Measurements from ENCODE around the gene FLNA.
"Not testable (repeated sequence)": the region's sequence is repeated elsewhere in the genome, so short reads cannot be mapped to it uniquely, and the experiment has no call there.

FLNA gene

GRCh38 chrX:154403192-154403591 lies 28.8 kb upstream of the FLNA start:
- DNase-seq (ENCODE audit: low read depth in 1 of 2, low spot score in 1 of 2): no peak
- TF ChIP-seq JUND (IDR thresholded peaks at IDR 0.05; ENCODE audit: low read depth): no peak
- in situ Hi-C loops (cut with HindIII; ENCODE audit: low pct_unique_long_range_greater_than_20kb, low sequenced_read_pairs): no loop called here

DNA sequence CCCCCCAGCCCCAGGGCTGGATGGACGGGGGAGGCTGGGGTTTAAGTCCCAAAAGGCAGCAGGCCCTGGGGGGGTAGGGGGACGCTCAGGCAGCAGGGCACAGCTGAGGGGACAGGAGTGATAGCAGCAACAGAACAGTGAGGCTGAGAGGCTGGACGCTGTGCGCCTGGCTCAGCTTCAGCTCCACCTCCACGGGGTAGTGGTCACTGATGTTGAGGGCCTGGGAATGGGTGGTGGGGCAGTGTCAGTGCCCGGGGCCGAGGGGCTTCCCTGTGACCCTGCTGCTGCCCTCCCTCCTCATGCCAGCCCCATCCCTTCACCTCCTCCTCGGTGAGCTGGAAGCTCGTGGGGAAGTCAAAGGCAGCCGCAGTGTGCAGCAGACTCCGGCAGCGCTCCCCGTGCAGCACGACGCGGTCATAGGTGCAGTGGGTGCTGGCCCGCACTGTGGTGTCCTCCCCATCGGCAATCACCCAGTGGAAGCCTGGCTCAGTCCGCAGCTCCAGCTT lies 28.2 kb upstream of the FLNA start:
- in situ Hi-C loops (cut with HindIII; ENCODE audit: low pct_unique_long_range_greater_than_20kb, low sequenced_read_pairs): no loop called here
- DNase-seq (ENCODE audit: low read depth in 1 of 2, low spot score in 1 of 2): no peak

GRCh38 chrX:154401918-154402621 lies 27.6 kb upstream of the FLNA start:
- TF ChIP-seq JUND (IDR thresholded peaks at IDR 0.05; ENCODE audit: low read depth): no peak
- DNase-seq (ENCODE audit: low read depth in 1 of 2, low spot score in 1 of 2): peak in 1 of 2 experiments; percentile 76
- in situ Hi-C loops (cut with HindIII; ENCODE audit: low pct_unique_long_range_greater_than_20kb, low sequenced_read_pairs): no loop called here

More for the DNA sequence above, 28.2 kb upstream of the FLNA start:
- TF ChIP-seq JUND (IDR thresholded peaks at IDR 0.05; ENCODE audit: low read depth): no peak

DNA sequence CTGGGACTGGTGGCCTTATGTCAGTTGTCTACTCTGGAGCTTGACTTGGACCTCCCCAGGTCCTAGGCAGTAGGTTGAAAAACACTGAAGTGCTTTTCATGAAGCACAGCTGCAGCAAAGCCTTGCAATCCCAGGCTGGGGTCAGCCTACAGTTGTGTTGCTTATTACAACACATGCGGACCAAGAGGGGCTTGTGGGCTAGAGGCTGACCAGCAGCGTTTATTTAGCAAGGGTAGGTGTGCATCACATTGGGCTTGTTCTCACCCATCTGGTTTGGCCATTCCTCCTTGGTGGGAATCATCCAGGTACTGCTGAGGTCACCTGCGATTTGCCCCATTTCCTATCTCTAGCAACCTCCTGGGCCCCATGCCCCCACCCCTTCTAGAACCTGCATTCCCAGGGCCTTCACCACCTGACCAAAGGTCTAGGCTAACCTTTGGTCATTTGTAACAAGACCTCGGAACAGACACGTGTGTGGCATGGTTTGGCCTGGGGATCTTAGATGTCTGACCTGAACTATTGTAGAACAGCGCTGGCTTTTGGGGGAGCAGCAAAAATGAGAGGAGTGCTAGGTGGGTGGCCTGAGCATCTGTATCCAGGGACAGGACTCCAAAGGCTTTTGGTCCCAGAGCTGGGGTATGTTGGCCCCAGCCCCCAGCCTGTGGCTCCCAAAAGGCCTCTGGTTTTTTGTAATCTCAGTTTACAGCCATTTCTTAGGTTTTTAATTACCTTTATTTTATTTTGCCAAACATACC lies 26.8 kb upstream of the FLNA start:
- in situ Hi-C loops (cut with HindIII; ENCODE audit: low pct_unique_long_range_greater_than_20kb, low sequenced_read_pairs): no loop called here
- 0 out of 2 replicates have a peak, but pooled peaks have one; percentile 27 for TF ChIP-seq JUND (IDR thresholded peaks at IDR 0.05; ENCODE audit: low read depth)

DNA sequence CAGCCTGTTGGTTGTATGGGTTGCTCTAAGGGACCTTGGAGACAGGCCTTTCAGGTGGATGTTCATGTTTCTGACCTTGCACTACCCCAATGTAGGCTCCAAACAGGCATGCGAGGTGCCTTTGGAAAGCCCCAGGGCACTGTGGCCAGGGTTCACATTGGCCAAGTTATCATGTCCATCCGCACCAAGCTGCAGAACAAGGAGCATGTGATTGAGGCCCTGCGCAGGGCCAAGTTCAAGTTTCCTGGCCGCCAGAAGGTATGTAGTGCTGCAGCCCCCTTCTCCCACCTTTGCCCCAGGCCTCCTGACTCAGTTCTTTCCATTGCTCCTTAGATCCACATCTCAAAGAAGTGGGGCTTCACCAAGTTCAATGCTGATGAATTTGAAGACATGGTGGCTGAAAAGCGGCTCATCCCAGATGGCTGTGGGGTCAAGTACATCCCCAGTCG lies 26.0 kb upstream of the FLNA start:
- in situ Hi-C loops (cut with HindIII; ENCODE audit: low pct_unique_long_range_greater_than_20kb, low sequenced_read_pairs); DNase-seq (ENCODE audit: low read depth in 1 of 2, low spot score in 1 of 2): not testable (repeated sequence)

More for the DNA sequence above, 26.8 kb upstream of the FLNA start:
- DNase-seq (ENCODE audit: low read depth in 1 of 2, low spot score in 1 of 2): peak in 1 of 2 experiments; percentile 56

- in situ Hi-C loops (cut with HindIII; ENCODE audit: low pct_unique_long_range_greater_than_20kb, low sequenced_read_pairs): no loop called here
- no peak for DNase-seq (ENCODE audit: low read depth in 1 of 2, low spot score in 1 of 2)
- TF ChIP-seq JUND (IDR thresholded peaks at IDR 0.05; ENCODE audit: low read depth): no peak
Observed at GRCh38 chrX:154399527-154400368, 25.3 kb upstream of the FLNA start.

DNA sequence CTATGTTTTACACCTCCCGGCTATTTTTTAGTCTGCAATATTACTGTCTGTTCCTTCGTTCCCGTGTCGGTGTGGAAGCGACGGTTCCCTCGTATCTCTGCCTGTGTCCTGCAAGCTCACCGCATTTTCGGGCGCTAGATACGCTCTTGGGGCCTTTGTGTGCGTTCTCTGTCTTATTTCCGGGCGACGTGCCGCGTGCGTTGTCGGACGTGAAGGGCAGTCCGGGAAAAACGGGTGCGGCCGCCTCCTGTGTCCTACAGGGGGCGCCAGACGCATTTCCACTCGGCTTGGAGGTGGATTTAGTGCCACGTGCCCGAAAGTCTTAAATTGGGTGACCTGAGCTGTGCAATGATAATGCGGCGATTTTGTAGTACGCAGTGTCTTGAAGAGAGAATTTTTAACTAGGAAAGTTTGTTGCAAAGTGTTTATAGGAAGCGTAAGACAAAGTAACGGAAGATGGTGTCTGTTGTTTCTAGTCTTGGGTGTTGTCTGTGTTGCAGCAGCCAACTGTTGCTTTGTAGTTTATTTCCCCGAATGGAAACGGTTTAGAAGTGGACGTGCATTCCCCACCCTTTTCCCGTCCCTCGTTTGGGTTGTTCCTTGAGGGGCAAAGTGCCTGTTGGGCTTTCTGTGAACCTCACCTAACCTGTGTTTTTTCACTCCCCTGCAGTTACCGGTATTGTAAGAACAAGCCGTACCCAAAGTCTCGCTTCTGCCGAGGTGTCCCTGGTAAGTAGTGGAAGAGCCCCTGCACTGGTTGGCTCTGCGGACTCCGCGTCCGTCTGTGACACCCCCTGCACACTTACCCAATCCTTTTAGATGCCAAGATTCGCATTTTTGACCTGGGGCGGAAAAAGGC lies 24.5 kb upstream of the FLNA start:
- in situ Hi-C loops (cut with HindIII; ENCODE audit: low pct_unique_long_range_greater_than_20kb, low sequenced_read_pairs): no loop called here
- no peak for TF ChIP-seq JUND (IDR thresholded peaks at IDR 0.05; ENCODE audit: low read depth)
- peak in 1 of 2 experiments; percentile 83 for DNase-seq (ENCODE audit: low read depth in 1 of 2, low spot score in 1 of 2)

DNA sequence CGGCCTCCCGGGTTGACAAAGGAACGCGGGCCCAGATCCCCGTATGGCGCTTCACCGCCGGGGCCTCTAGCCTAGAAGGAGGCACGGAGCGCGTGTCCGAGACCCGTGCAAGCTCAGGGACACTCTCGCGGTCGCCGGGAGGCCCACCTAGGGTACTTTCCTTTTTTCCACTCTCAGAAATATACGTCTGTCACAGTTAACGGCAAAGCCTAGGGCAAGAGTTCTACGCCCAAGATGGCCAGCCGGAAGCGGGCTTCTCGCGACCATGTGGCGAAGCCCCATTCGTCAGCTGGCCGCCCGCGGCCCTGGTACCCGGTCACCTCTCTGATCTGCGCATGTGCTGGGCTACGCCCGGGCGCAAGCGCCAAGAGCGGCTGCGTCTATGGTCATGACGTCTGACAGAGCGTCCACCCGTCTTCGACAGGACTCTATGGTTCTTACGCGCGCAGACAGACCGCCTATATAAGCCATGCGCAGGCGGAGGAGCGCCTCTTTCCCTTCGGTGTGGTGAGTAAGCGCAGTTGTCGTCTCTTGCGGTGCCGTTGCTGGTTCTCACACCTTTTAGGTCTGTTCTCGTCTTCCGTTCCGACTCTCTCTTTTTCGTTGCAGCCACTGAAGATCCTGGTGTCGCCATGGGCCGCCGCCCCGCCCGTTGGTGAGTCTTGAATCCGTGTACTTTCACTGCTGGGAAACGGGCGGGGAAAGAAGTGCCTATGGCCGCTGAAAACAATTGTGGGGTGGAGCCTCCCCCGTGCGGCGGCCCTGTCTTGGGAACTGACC lies 23.6 kb upstream of the FLNA start, which contains the start of gene RPL10:
Gene RPL10 (plus strand): TSS at position 490 of the 780 bp plus-strand sequence. CDS start 143 bp downstream, at position 633.
- TF ChIP-seq JUND (IDR thresholded peaks at IDR 0.05; ENCODE audit: low read depth): no peak
- in situ Hi-C loops (cut with HindIII; ENCODE audit: low pct_unique_long_range_greater_than_20kb, low sequenced_read_pairs): no loop called here
- peak; percentile 80 to 95 for DNase-seq (ENCODE audit: low read depth in 1 of 2, low spot score in 1 of 2)

- TF ChIP-seq JUND (IDR thresholded peaks at IDR 0.05; ENCODE audit: low read depth): no peak
- peak in 1 of 2 experiments; percentile 75 for DNase-seq (ENCODE audit: low read depth in 1 of 2, low spot score in 1 of 2)
- in situ Hi-C loops (cut with HindIII; ENCODE audit: low pct_unique_long_range_greater_than_20kb, low sequenced_read_pairs): no loop called here
Observed at GRCh38 chrX:154396973-154397887, 22.8 kb upstream of the FLNA start.

DNA sequence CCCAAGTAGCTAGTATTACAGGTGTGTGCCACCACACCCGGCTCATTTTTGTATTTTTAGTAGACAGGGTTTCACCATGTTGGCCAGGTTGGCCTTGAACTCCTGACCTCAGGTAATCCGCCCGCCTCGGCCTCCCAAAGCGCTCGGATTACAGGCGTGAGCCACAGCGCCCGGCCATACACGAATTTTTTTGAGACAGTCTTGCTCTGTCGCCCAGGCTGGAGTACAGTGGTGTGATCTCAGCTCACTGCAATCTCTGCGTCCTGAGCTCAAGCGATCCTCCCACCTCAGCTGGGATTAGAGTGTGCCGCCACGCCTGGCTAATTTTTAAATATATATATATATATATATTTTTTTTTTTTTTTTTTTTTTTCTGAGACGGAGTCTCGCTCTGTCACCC lies 21.9 kb upstream of the FLNA start:
- DNase-seq (ENCODE audit: low read depth in 1 of 2, low spot score in 1 of 2); in situ Hi-C loops (cut with HindIII; ENCODE audit: low pct_unique_long_range_greater_than_20kb, low sequenced_read_pairs): not testable (repeated sequence)

DNA sequence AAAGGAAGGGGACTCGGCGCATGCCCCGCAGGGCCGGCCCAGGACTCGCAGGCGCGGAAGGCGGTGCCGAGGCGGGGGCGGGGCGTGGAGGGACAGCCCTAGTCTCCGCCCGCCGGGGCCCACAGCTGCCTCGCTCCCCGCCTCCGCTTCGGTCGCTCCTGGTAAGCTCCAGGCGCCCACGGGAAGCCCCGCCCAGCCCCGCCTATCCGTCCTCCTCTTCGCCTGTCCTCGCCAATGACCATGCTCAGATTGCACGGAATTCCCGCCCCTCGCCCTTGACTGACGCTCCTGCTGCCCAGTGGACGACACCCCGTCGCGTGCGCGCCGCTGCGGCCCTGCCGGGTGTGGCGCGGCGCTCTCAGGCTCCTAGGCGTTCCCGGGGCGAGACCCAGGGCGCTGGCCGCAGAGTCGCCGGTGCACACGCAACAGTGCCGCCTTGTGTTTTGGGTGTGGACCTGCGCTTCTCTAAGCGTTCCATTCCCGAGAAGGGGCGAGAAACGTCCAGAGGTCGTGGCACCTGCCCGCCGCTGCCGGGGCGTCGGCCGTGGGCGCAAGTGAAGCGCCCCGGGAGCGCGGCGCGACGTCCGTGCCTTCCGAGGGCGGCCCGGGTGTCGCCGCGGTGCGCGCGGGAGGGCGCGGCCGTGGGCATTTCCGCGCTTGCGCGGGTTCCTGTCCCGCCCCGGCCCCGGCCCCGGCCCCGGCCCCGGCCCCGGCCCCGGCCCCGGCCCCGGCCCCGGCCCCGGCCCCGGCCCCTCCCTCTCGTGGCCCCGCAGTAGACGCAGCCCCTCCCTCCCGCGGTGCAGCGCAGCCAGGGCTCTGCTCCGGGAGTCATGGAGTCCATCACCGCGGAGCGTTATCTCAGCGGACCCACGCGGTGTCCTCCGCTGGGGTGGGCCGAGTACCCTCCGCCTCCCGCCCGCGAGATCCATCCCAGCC lies 15.6 kb upstream of the FLNA start:
- DNase-seq (ENCODE audit: low read depth in 1 of 2, low spot score in 1 of 2); in situ Hi-C loops (cut with HindIII; ENCODE audit: low pct_unique_long_range_greater_than_20kb, low sequenced_read_pairs): not testable (repeated sequence)

- in situ Hi-C loops (cut with HindIII; ENCODE audit: low pct_unique_long_range_greater_than_20kb, low sequenced_read_pairs); DNase-seq (ENCODE audit: low read depth in 1 of 2, low spot score in 1 of 2): not testable (repeated sequence)
Observed at GRCh38 chrX:154388649-154389048, 14.2 kb upstream of the FLNA start.

DNA sequence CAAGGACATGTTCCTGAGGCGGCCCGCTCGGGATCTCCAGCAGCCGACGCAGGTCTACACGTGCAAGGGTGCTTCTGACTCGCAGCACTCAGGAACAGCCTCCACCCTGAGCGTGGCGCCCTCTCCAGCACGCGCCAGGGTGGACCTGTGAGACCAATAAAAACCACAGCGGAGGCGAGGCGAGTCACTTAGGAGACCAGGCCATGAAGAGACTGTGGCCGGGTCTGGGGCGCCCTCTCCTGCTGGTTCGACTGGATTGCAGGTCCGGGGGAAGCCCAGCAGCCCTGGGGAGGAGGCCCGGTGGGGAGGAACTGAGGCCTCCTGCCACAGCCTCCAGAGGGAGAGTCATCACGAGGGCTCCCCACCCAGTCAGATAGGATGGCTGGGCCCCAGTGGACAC lies 13.7 kb upstream of the FLNA start:
- DNase-seq (ENCODE audit: low read depth in 1 of 2, low spot score in 1 of 2); in situ Hi-C loops (cut with HindIII; ENCODE audit: low pct_unique_long_range_greater_than_20kb, low sequenced_read_pairs): not testable (repeated sequence)

Measured in T47D (cell line).